ENCODE results near the gene NTSR2.

NTSR2 gene

GRCh38 chr2:11683476-11683875 lies 13.5 kb upstream of the NTSR2 start:
- DNase-seq (ENCODE audit: low read depth), result no peak
- H3K4me3 ChIP-seq (ENCODE audit: low read depth, low read length), result no peak overlapping the region

DNA sequence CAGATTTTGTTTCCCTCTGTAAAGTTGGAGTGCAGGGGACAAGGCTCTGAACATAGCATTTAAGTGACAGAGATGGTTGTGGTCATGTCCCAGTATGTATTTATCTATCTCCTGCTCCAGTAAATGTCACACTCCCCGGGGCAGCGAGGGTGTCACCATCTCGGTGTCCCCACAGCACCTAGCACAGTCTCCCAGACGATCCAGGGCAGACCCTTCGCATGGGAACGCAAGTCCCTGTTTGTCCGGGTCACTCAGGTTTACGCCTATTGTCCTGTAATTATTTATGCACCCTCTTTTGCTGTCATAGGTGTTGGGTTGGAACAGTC lies 12.6 kb upstream of the NTSR2 start:
- no peak overlapping the region for H3K4me3 ChIP-seq (ENCODE audit: low read depth, low read length)
- DNase-seq (ENCODE audit: low read depth), result no peak
- TF ChIP-seq, protein P1, sequence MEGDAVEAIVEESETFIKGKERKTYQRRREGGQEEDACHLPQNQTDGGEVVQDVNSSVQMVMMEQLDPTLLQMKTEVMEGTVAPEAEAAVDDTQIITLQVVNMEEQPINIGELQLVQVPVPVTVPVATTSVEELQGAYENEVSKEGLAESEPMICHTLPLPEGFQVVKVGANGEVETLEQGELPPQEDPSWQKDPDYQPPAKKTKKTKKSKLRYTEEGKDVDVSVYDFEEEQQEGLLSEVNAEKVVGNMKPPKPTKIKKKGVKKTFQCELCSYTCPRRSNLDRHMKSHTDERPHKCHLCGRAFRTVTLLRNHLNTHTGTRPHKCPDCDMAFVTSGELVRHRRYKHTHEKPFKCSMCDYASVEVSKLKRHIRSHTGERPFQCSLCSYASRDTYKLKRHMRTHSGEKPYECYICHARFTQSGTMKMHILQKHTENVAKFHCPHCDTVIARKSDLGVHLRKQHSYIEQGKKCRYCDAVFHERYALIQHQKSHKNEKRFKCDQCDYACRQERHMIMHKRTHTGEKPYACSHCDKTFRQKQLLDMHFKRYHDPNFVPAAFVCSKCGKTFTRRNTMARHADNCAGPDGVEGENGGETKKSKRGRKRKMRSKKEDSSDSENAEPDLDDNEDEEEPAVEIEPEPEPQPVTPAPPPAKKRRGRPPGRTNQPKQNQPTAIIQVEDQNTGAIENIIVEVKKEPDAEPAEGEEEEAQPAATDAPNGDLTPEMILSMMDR (IDR thresholded peaks at IDR 0.05; ENCODE audit: low read depth, low read length, missing control alignments), result no peak

More at GRCh38 chr2:11683476-11683875, 13.5 kb upstream of the NTSR2 start:
- TF ChIP-seq, protein P1 (IDR thresholded peaks at IDR 0.05; ENCODE audit: low read depth, low read length, missing control alignments), result no peak

DNA sequence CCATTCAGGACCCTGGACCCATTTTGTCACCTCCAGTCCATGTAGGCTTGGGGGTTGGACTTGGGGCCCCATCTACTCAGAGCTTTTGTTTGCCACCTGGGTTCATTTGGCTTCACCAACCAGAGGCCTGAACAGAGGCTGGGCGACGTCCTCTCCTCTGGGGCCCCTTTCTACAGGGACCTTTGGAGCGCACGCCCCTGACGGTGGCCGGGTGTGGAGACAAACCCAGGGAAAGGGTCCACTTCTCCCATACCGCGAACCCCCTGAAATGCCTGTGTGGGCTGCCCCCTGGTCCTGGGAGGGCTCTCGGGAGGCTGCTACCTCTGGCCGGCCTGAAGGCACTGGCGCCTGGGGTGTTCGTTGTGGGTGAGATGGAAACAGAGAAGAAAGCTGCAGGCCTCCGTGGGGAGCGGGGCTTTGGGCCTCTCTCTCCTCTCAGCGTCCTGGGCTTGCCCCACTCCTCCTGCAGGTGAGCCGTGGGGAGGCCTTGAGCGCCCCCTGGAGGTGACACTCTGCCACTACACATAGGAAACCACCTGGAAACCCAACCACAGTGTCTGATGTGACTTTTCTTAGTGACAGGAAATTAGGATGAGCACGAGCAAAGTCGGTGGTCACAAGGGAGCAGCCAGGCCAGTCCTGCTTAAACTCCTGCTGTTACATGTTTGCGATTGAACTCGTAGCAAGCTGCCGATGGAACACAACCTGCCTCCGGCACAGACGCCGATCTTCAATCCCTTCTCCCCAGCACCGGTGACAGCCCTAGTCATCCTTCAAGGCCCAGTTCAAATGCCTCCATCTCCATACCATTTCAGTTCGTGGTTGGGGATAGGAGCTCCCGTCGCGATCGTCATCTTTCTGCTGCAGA lies 12.0 kb upstream of the NTSR2 start:
- no peak overlapping the region for H3K4me3 ChIP-seq (ENCODE audit: low read depth, low read length)
- no peak for DNase-seq (ENCODE audit: low read depth)
- TF ChIP-seq, protein P1 (IDR thresholded peaks at IDR 0.05; ENCODE audit: low read depth, low read length, missing control alignments), result peak; percentile 92

DNA sequence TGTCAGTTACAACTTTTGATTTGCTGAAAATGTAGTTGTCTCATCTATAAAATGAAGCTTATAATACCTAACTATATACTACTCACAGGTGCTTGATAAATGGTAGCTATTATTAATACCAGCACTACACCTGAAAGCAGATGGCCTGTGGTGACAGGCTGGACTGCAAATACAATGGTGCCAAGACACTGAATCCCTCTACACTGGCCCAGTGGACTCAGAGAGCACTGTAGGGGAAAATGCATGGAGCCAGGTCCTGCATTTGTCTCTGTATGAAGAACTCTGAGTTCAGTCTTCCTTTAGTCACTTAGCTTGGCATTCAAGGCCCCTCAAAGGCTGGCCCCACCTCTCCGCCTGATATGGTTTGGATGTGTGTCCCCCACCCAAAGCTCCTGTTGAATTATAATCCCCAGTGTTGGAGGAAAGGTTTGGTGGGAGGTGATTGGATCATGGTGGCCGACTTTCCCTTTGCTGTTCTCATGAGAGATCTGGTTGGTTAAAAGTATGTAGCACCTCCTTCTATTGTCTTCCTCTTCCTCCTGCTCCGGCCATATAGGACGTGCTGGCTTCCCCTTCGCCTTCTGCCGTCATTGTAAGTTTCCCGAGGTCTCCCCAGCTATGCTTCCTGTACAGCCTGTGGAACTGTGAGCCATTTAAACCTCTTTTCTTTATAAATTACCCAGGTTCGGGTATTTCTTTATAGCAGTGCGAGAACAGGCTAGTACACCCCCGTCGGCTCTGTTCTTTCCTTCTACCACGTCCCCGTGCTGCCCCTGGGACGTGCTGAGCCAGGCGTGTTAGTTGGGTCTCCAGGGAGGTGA lies 11.1 kb upstream of the NTSR2 start:
- TF ChIP-seq, protein P1 (IDR thresholded peaks at IDR 0.05; ENCODE audit: low read depth, low read length, missing control alignments), result no peak
- no peak overlapping the region for H3K4me3 ChIP-seq (ENCODE audit: low read depth, low read length)
- no peak for DNase-seq (ENCODE audit: low read depth)

GRCh38 chr2:11680182-11680900 lies 10.3 kb upstream of the NTSR2 start:
- TF ChIP-seq, protein P1 (IDR thresholded peaks at IDR 0.05; ENCODE audit: low read depth, low read length, missing control alignments), result no peak
- no peak for DNase-seq (ENCODE audit: low read depth)
- no peak overlapping the region for H3K4me3 ChIP-seq (ENCODE audit: low read depth, low read length)

DNA sequence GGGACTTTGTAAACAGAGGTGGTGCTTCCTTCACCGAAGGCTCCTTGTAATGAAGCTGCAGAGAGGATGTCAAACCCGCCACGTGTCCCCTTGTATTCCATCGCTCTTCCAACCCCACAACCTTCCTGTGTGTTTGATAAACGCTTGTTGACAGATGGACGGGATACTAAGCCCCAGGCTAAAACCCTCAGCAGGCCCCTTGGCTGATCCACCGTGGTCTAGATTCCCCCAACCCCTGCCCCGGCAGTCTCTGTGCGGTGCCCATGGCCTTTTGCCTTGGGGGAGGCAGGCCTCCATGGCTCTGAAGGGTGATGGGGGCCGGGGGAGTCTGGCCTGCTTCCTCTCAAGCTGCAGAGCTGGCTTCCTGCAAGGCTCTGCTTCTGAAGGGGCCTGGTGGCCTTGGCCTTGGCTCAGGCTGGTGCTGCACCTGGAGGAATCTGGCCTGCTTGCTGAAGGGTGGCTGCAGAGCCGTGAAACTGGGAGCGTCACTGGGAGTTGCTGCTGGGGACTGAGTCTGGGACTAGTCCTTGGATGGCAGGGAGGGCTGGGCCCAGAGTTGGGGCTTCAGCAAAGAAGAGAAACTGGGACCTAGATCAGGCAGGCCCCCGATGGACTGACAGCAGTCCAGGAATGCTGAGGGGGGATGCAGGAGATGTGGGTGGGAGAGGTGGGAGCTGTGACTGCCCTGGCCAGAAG lies 9.6 kb upstream of the NTSR2 start:
- H3K4me3 ChIP-seq (ENCODE audit: low read depth, low read length), result no peak overlapping the region
- no peak for DNase-seq (ENCODE audit: low read depth)
- TF ChIP-seq, protein P1 (IDR thresholded peaks at IDR 0.05; ENCODE audit: low read depth, low read length, missing control alignments), result no peak
